ENCODE measurements around the gene OSBPL10.

GRCh38 chr3:31636049-31636448 is 345.0 kb downstream of the OSBPL10 start:
- TF ChIP-seq, protein P1, sequence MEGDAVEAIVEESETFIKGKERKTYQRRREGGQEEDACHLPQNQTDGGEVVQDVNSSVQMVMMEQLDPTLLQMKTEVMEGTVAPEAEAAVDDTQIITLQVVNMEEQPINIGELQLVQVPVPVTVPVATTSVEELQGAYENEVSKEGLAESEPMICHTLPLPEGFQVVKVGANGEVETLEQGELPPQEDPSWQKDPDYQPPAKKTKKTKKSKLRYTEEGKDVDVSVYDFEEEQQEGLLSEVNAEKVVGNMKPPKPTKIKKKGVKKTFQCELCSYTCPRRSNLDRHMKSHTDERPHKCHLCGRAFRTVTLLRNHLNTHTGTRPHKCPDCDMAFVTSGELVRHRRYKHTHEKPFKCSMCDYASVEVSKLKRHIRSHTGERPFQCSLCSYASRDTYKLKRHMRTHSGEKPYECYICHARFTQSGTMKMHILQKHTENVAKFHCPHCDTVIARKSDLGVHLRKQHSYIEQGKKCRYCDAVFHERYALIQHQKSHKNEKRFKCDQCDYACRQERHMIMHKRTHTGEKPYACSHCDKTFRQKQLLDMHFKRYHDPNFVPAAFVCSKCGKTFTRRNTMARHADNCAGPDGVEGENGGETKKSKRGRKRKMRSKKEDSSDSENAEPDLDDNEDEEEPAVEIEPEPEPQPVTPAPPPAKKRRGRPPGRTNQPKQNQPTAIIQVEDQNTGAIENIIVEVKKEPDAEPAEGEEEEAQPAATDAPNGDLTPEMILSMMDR (IDR thresholded peaks at IDR 0.05) = no peak
- no peak for TF ChIP-seq POLR2A (IDR thresholded peaks at IDR 0.05)
